Astrocyte (in vitro differentiated cells and primary cell): ENCODE data around the gene STK33.

Source experiments
- EZH2 ChIP-seq: IDR thresholded peaks from 2 replicates; pipeline ENCODE4 v1.6.1; 2012; ENCODE audit warnings: mild to moderate bottlenecking, low read length, inconsistent platforms; ENCODE audit not compliant: insufficient read depth
- TF ChIP-seq, protein P1 (sequence below): IDR thresholded peaks from 2 replicates; pipeline ENCODE4 v1.5.1; 2011; ENCODE audit warnings: low read depth, mild to moderate bottlenecking, inconsistent platforms, low read length, moderate library complexity; ENCODE audit not compliant: insufficient read depth

DNA sequence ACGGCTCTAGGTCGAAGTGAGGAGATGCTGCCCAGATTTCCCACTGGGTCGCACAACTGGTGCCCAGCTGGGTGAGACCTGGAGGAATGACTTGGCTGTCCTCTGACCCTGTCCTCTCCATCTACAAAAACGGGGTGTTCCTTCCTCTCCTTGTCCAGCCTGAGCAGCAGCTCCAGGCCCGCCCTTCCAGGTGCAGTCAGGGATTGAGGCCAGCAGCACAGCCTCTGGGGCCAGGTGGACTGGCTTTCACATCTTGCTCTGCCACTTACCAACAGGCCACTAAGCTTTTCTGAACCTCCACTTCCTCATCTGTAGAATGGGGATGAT lies 238.6 kb downstream of the STK33 start:
- TF ChIP-seq, protein P1, sequence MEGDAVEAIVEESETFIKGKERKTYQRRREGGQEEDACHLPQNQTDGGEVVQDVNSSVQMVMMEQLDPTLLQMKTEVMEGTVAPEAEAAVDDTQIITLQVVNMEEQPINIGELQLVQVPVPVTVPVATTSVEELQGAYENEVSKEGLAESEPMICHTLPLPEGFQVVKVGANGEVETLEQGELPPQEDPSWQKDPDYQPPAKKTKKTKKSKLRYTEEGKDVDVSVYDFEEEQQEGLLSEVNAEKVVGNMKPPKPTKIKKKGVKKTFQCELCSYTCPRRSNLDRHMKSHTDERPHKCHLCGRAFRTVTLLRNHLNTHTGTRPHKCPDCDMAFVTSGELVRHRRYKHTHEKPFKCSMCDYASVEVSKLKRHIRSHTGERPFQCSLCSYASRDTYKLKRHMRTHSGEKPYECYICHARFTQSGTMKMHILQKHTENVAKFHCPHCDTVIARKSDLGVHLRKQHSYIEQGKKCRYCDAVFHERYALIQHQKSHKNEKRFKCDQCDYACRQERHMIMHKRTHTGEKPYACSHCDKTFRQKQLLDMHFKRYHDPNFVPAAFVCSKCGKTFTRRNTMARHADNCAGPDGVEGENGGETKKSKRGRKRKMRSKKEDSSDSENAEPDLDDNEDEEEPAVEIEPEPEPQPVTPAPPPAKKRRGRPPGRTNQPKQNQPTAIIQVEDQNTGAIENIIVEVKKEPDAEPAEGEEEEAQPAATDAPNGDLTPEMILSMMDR: no peak
- TF ChIP-seq EZH2: no peak
